NT2/D1 (cell line): ENCODE results near the gene ATP8B4.

Source experiments
- SUZ12 ChIP-seq: IDR thresholded peaks from 2 replicates; pipeline ENCODE4 v1.6.1; 2011; ENCODE audit not compliant: insufficient read length, insufficient read depth; ENCODE audit errors: extremely low read depth
- YY1 ChIP-seq: IDR thresholded peaks from 2 replicates; pipeline ENCODE4 v1.6.1; 2011; ENCODE audit not compliant: insufficient read length, insufficient read depth
- ZNF274 ChIP-seq: IDR thresholded peaks from 2 replicates; pipeline ENCODE4 v1.6.1; 2011; ENCODE audit warnings: mild to moderate bottlenecking, low read depth, low read length

DNA sequence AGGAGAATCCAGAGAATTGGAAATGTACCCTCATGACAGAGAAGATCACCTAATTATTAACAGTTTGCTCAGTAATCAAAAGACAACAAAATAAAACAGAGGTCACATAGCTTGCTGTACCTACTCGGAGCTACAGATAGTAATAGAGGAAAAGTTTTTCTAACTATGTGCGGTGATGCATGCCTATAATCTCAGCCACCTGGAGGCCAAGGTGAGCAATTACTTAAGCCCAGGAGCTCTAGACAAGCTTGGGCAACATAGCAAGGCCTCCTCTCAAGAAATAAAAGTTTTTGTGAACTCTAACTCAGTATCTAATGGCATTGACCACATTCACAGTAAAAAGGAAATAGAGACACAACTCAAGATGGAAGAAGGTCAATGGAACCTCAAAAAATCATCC lies 243.6 kb downstream of the ATP8B4 start:
- TF ChIP-seq ZNF274: no peak
- TF ChIP-seq YY1: no peak
- no peak for TF ChIP-seq SUZ12
